ENCODE data around the gene NXPH3. TPM values are rescaled to one million over a fixed set of nuclear protein-coding genes. Genes with fewer than 3 reads are reported as not detected.
"Not testable (repeated sequence)": the region's sequence is repeated elsewhere in the genome, so short reads cannot be mapped to it uniquely, and the experiment has no call there.

The NXPH3 gene
- total RNA-seq, 1 experiment from 2014 or later = 0.10 TPM

DNA sequence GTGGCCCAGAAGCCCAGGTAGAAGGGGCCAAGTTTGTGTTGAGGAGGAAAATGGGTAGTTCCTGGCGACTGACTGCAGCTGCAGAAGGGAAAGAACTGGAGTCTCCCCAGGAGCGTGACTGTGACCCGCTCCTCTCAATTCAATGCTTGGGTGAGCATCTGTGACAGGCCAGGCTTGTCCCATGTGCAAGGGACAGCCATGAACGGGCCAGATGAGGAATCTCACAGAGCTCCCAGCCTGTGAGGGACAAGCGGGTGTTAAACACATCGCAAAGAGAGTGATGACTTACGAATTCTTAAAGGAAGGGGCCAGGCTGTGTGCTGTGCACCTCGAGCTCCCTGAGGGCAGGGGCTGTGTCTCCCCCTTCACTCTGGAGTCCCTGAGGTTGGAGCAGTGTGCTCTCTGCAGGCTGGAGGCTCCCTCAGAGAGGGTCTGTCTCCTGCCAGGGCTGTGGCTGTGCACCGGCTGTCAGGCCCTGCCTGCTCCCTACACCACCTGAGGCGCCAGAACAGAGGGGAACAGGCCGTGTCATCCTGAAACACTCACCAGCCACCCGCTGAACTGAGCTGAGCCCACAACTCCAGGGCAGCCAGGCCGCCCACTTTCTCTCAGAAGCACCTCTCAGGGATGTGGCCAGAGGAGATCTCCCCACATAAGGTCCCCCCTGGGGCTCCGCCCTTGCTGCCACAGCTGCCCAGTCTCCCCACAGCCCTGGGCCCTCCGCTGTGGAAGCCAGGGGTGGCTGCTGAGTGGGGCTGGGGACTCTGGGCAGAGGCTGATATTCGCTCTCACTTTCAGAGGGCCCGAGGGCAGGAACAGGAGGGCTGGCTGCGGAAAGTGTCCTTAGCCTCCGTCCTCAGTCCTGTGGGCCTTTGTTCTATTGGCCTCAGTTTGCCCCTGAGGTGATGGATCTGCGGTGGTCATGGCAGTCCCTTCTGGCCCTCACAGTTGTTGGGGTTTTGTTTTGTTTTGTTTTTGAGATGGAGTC, 25.7 kb upstream of the NXPH3 start:
- CTCF ChIA-PET = no interaction called here
- RAD21 ChIA-PET (ENCODE audit: low non-redundant PET in 1 of 2, low total read pairs in 2 of 2, uncharacterized antibody in 2 of 2, unreplicated experiment in 2 of 2) = no interaction called here
- TF ChIP-seq POLR2AphosphoS5 (IDR thresholded peaks at IDR 0.05; ENCODE audit: low read depth, low read length) (no peak), FOSL1 (IDR thresholded peaks at IDR 0.05; ENCODE audit: low read depth) (no peak), EZH2 (IDR thresholded peaks at IDR 0.05) (no peak), SRF (IDR thresholded peaks at IDR 0.05; ENCODE audit: low read depth) (no peak), TCF7L2 (IDR thresholded peaks at IDR 0.05; ENCODE audit: borderline replicate concordance, extremely low read depth, insufficient read depth, insufficient read length) (no peak)
- TF ChIP-seq, protein P1, sequence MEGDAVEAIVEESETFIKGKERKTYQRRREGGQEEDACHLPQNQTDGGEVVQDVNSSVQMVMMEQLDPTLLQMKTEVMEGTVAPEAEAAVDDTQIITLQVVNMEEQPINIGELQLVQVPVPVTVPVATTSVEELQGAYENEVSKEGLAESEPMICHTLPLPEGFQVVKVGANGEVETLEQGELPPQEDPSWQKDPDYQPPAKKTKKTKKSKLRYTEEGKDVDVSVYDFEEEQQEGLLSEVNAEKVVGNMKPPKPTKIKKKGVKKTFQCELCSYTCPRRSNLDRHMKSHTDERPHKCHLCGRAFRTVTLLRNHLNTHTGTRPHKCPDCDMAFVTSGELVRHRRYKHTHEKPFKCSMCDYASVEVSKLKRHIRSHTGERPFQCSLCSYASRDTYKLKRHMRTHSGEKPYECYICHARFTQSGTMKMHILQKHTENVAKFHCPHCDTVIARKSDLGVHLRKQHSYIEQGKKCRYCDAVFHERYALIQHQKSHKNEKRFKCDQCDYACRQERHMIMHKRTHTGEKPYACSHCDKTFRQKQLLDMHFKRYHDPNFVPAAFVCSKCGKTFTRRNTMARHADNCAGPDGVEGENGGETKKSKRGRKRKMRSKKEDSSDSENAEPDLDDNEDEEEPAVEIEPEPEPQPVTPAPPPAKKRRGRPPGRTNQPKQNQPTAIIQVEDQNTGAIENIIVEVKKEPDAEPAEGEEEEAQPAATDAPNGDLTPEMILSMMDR (IDR thresholded peaks at IDR 0.05 in 2 of 3, conservative IDR thresholded peaks at IDR 0.05 in 1 of 3; ENCODE audit: borderline replicate concordance in 1 of 3, insufficient read depth in 1 of 3, low read depth in 2 of 3, low read length in 2 of 3) = no peak
- TF ChIP-seq, protein P2, sequence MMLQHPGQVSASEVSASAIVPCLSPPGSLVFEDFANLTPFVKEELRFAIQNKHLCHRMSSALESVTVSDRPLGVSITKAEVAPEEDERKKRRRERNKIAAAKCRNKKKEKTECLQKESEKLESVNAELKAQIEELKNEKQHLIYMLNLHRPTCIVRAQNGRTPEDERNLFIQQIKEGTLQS (IDR thresholded peaks at IDR 0.05) = no peak
- H3K79me2 ChIP-seq (ENCODE audit: insufficient read depth, low read length) = no peaks in the 10 kb centered on the region
- no peak overlapping the region for H3K4me3 ChIP-seq (replicated peaks in 1 of 2; ENCODE audit: low read depth in 1 of 2, low read length in 2 of 2)
- POLR2A ChIA-PET = interaction anchor here (0.5 kb wide), 1 partner anchor 188 kb away, joined by 4 read pairs; no protein-coding TSS in a partner anchor
- no peak overlapping the region for H3K4me2 ChIP-seq (ENCODE audit: low read length)
- intact Hi-C loops (cut with micrococcal nuclease) = loop anchor here (2.0 kb wide), 1 partner anchor 55 kb away; the partner anchor contains the start of gene NGFR
- H3K9ac ChIP-seq (ENCODE audit: low read length) = no peak overlapping the region
- H2AFZ ChIP-seq (ENCODE audit: low read depth, low read length, poor library complexity, severe bottlenecking) = no peak overlapping the region
- no peaks in the 10 kb centered on the region for H4K20me1 ChIP-seq (ENCODE audit: insufficient read depth)
- no peaks in the 10 kb centered on the region for H3K27me3 ChIP-seq (ENCODE audit: insufficient read depth, low read length)
- DNase-seq (ENCODE audit: low read depth, low spot score) (no peak), ATAC-seq (no peak)
- H3K4me1 ChIP-seq (ENCODE audit: control insufficient read depth in 1 of 2, insufficient read depth in 2 of 2, low read length in 2 of 2) = no peaks in the 10 kb centered on the region
- no peaks in the 10 kb centered on the region for H3K9me3 ChIP-seq (ENCODE audit: control insufficient read depth in 1 of 2, insufficient read depth in 1 of 2, low read depth in 1 of 2, low read length in 2 of 2)
- no peak overlapping the region for H3K27ac ChIP-seq (ENCODE audit: low read depth, low read length)
- no peaks in the 10 kb centered on the region for H3K9me2 ChIP-seq (ENCODE audit: insufficient read depth)
- H3K36me3 ChIP-seq (ENCODE audit: control insufficient read depth in 1 of 2, insufficient read depth in 2 of 2, low read length in 2 of 2) = no peaks in the 10 kb centered on the region
- BruUV-seq (replicated peaks) = no TSS peak

DNA sequence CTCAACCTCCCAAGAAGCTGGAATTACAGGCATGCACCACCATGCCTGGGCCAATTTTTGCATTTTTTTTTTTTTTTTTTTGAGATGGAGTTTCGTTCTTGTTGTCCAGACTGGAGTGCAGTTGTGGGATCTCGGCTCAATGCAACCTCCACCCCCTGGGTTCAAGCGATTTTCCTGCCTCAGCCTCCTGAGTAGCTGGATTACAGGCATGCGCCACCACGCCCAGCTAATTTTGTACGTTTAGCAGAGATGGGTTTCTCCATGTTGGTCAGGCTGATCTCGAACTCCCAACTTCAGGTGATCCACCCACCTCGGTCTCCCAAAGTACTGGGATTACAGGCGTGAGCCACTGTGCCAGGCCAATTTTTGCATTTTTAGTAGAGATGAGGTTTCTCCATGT, 24.9 kb upstream of the NXPH3 start:
- BruUV-seq (replicated peaks); H3K4me3 ChIP-seq (replicated peaks in 1 of 2; ENCODE audit: low read depth in 1 of 2, low read length in 2 of 2); H3K9me3 ChIP-seq (ENCODE audit: control insufficient read depth in 1 of 2, insufficient read depth in 1 of 2, low read depth in 1 of 2, low read length in 2 of 2); H3K4me1 ChIP-seq (ENCODE audit: control insufficient read depth in 1 of 2, insufficient read depth in 2 of 2, low read length in 2 of 2); H3K27me3 ChIP-seq (ENCODE audit: insufficient read depth, low read length); H3K27ac ChIP-seq (ENCODE audit: low read depth, low read length); CTCF ChIA-PET; H3K79me2 ChIP-seq (ENCODE audit: insufficient read depth, low read length); H3K36me3 ChIP-seq (ENCODE audit: control insufficient read depth in 1 of 2, insufficient read depth in 2 of 2, low read length in 2 of 2); H3K9me2 ChIP-seq (ENCODE audit: insufficient read depth); DNase-seq (ENCODE audit: low read depth, low spot score); H3K9ac ChIP-seq (ENCODE audit: low read length); ATAC-seq; H3K4me2 ChIP-seq (ENCODE audit: low read length); H2AFZ ChIP-seq (ENCODE audit: low read depth, low read length, poor library complexity, severe bottlenecking); H4K20me1 ChIP-seq (ENCODE audit: insufficient read depth); RAD21 ChIA-PET (ENCODE audit: low non-redundant PET in 1 of 2, low total read pairs in 2 of 2, uncharacterized antibody in 2 of 2, unreplicated experiment in 2 of 2); intact Hi-C loops (cut with micrococcal nuclease): not testable (repeated sequence)
- POLR2A ChIA-PET = interaction anchor here (1.4 kb wide), 1 partner anchor 136 kb away, joined by 3 read pairs; the partner anchor contains the start of gene PHB1

Measured in HCT116 (cell line).